Cardiac muscle cell (in vitro differentiated cells and primary cell): ENCODE data around the gene AGAP1. TPM values are rescaled to one million over a fixed set of nuclear protein-coding genes. Genes with fewer than 3 reads are reported as not detected.

Experiments
- DNase-seq, 2 donors: peaks; one replicate each; pipeline versions ENCODE4 v3.0.0 to v3.0.0-alpha.2; 2010 to 2017; ENCODE audit warnings: low read depth in 1 of 2, low spot score in 1 of 2
- H3K27ac ChIP-seq: fragments of 200-600 bp; sonication (generic); 2 replicates; pipeline ENCODE4 v1.5.1; 2016
- H3K27me3 ChIP-seq: fragments of 200-600 bp; sonication (generic); 2 replicates; pipeline ENCODE4 v1.6.0; 2016; ENCODE audit warnings: control low read depth
- H3K36me3 ChIP-seq: fragments of 200-600 bp; sonication (generic); 2 replicates; pipeline ENCODE4 v1.5.1; 2016; ENCODE audit warnings: control low read depth
- H3K4me1 ChIP-seq: fragments of 200-600 bp; sonication (generic); 2 replicates; pipeline ENCODE4 v1.8.1; 2017; ENCODE audit warnings: low read depth, mild to moderate bottlenecking, mixed run types
- H3K4me3 ChIP-seq: fragments of 200-600 bp; sonication (generic); 2 replicates; pipeline ENCODE4 v1.5.1; 2016; ENCODE audit warnings: mild to moderate bottlenecking
- H3K9me3 ChIP-seq: fragments of 200-600 bp; sonication (generic); 2 replicates; pipeline ENCODE4 v1.5.1; 2017; ENCODE audit warnings: low read depth, mild to moderate bottlenecking, control low read depth
- CTCF ChIP-seq: IDR thresholded peaks from 2 replicates; pipeline ENCODE4 v1.5.1; 2012; ENCODE audit warnings: low read depth, mild to moderate bottlenecking, low read length
- polyA plus RNA-seq: library from polyadenylated mRNA; unstranded; fragments of >200 nt; fragmentation: Nextera tagmentation; extraction: Ambion mirVana; gene quantifications from 2 replicates; pipeline ENCODE4 v1.2.1, GENCODE V29; 2016
- total RNA-seq: library from RNA; depleted of rRNA; stranded (reverse); fragments of >200 nt; gene quantifications from 2 replicates; pipeline ENCODE4 v1.2.3, GENCODE V29; 2016

Gene AGAP1
- total and polyA plus RNA-seq, 2 experiments from 2014 or later, result 8.6 to 38.2 TPM

GRCh38 chr2:235564884-235565530, 71.2 kb downstream of the AGAP1 start:
- no peak overlapping the region for H3K27ac ChIP-seq
- H3K4me1 ChIP-seq, result peaks cover 21% of the 10 kb centered on the region
- H3K4me3 ChIP-seq, result no peak overlapping the region
- H3K36me3 ChIP-seq, result no peaks in the 10 kb centered on the region
- DNase-seq, result no peak
- no peaks in the 10 kb centered on the region for H3K9me3 ChIP-seq
- no peak for TF ChIP-seq CTCF
- no peaks in the 10 kb centered on the region for H3K27me3 ChIP-seq

- Histone ChIP-seq H3K27ac (no peak overlapping the region), H3K4me3 (no peak overlapping the region), H3K27me3 (no peaks in the 10 kb centered on the region), H3K4me1 (peaks cover 23% of the 10 kb centered on the region), H3K9me3 (no peaks in the 10 kb centered on the region), H3K36me3 (no peaks in the 10 kb centered on the region)
- no peak for TF ChIP-seq CTCF
- no peak for DNase-seq
Measured at GRCh38 chr2:235566415-235566814, 72.6 kb downstream of the AGAP1 start.

GRCh38 chr2:235566931-235567495, 73.2 kb downstream of the AGAP1 start:
- TF ChIP-seq CTCF, result no peak
- H3K4me1 ChIP-seq, result peaks cover 17% of the 10 kb centered on the region
- no peaks in the 10 kb centered on the region for H3K36me3 ChIP-seq
- no peak overlapping the region for H3K27ac ChIP-seq
- no peaks in the 10 kb centered on the region for H3K27me3 ChIP-seq
- no peak overlapping the region for H3K4me3 ChIP-seq
- no peaks in the 10 kb centered on the region for H3K9me3 ChIP-seq
- DNase-seq, result no peak

- DNase-seq, result no peak
- H3K4me3 ChIP-seq, result no peak overlapping the region
- H3K27me3 ChIP-seq, result no peaks in the 10 kb centered on the region
- TF ChIP-seq CTCF, result no peak
- H3K4me1 ChIP-seq, result peaks cover 16% of the 10 kb centered on the region
- no peaks in the 10 kb centered on the region for H3K36me3 ChIP-seq
- no peak overlapping the region for H3K27ac ChIP-seq
- no peaks in the 10 kb centered on the region for H3K9me3 ChIP-seq
Measured at GRCh38 chr2:235567842-235568241, 74.0 kb downstream of the AGAP1 start.

DNA sequence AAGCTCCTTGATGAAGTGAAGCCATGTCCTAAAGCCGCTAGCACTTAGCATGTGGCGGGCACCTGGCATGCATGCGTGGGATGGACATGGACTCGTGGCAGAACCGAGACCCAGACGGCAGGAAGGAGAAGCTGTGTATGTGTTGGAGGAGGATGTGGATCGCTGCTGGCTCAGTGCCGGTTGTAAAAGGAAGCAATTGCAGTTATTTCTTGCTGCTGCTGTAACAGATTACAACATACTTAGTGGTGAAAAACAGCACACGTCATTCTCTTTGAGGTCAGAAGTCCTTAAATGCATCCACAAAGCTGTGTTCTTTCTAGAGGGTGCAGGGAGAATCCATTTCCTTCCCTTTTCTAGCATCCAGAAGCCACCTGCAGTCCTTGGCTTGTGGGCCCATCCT, 74.6 kb downstream of the AGAP1 start:
- H3K4me1 ChIP-seq, result peaks cover 11% of the 10 kb centered on the region
- H3K36me3 ChIP-seq, result no peaks in the 10 kb centered on the region
- TF ChIP-seq CTCF, result no peak
- H3K27ac ChIP-seq, result no peak overlapping the region
- no peak overlapping the region for H3K4me3 ChIP-seq
- DNase-seq, result peak in 1 of 2 donors; percentile 53
- H3K27me3 ChIP-seq, result no peaks in the 10 kb centered on the region
- no peaks in the 10 kb centered on the region for H3K9me3 ChIP-seq
